ENCODE data around the gene VPS4B.
"Not testable (repeated sequence)": the region's sequence is repeated elsewhere in the genome, so short reads cannot be mapped to it uniquely, and the experiment has no call there.

VPS4B gene

GRCh38 chr18:63422087-63422863 is at the start of gene VPS4B:
Gene VPS4B (minus strand): TSS chr18:63422476. CDS start chr18:63422259, 217 bp downstream.
- DNase-seq: peak; percentile 100

GRCh38 chr18:63470751-63471150 is 48.5 kb upstream of the VPS4B start:
- DNase-seq: no peak

GRCh38 chr18:63468575-63468974 is 46.3 kb upstream of the VPS4B start:
- no peak for DNase-seq

- DNase-seq: no peak
Observed at GRCh38 chr18:63467699-63468098, 45.4 kb upstream of the VPS4B start.

- DNase-seq: no peak
Observed at GRCh38 chr18:63465059-63465458, 42.8 kb upstream of the VPS4B start.

GRCh38 chr18:63464434-63464833 is 42.2 kb upstream of the VPS4B start:
- DNase-seq: no peak

- no peak for DNase-seq
Observed at GRCh38 chr18:63460414-63460813, 38.1 kb upstream of the VPS4B start.

- DNase-seq: no peak
Observed at GRCh38 chr18:63457977-63458376, 35.7 kb upstream of the VPS4B start.

GRCh38 chr18:63454497-63454896 is 32.2 kb upstream of the VPS4B start:
- no peak for DNase-seq

GRCh38 chr18:63452751-63453150 is 30.5 kb upstream of the VPS4B start:
- DNase-seq: not testable (repeated sequence)

- no peak for DNase-seq
Observed at GRCh38 chr18:63451799-63452660, 29.8 kb upstream of the VPS4B start.

GRCh38 chr18:63449426-63449825 is 27.1 kb upstream of the VPS4B start:
- no peak for DNase-seq

GRCh38 chr18:63447066-63447465 is 24.8 kb upstream of the VPS4B start:
- no peak for DNase-seq

GRCh38 chr18:63446266-63446665 is 24.0 kb upstream of the VPS4B start:
- DNase-seq: no peak

GRCh38 chr18:63445037-63445436 is 22.8 kb upstream of the VPS4B start:
- DNase-seq: no peak

GRCh38 chr18:63444580-63444979 is 22.3 kb upstream of the VPS4B start:
- DNase-seq: peak; percentile 11 to 59

GRCh38 chr18:63443829-63444228 is 21.6 kb upstream of the VPS4B start:
- DNase-seq: no peak

- DNase-seq: peak in 1 of 2 donors; percentile 3
Observed at GRCh38 chr18:63440881-63441280, 18.6 kb upstream of the VPS4B start.

- no peak for DNase-seq
Observed at GRCh38 chr18:63440219-63440618, 17.9 kb upstream of the VPS4B start.

- peak; percentile 43 to 65 for DNase-seq
Observed at GRCh38 chr18:63439334-63439733, 17.1 kb upstream of the VPS4B start.

GRCh38 chr18:63438181-63438580 is 15.9 kb upstream of the VPS4B start:
- no peak for DNase-seq

GRCh38 chr18:63433334-63433866 is 11.1 kb upstream of the VPS4B start:
- no peak for DNase-seq

GRCh38 chr18:63431180-63431579 is 8.9 kb upstream of the VPS4B start:
- no peak for DNase-seq

GRCh38 chr18:63430526-63430925 is 8.2 kb upstream of the VPS4B start:
- no peak for DNase-seq
